GM18867 (cell line): ENCODE measurements around the gene ATG10.
"Not testable (repeated sequence)": the region's sequence is repeated elsewhere in the genome, so short reads cannot be mapped to it uniquely, and the experiment has no call there.

ENCODE experiments used
- ATAC-seq: cut with Tn5 transposase; IDR thresholded peaks from one replicate; pipeline ENCODE4 v1.9.1; 2021; ENCODE audit warnings: mild to moderate bottlenecking, moderate library complexity; ENCODE audit not compliant: unreplicated experiment

The ATG10 gene

DNA sequence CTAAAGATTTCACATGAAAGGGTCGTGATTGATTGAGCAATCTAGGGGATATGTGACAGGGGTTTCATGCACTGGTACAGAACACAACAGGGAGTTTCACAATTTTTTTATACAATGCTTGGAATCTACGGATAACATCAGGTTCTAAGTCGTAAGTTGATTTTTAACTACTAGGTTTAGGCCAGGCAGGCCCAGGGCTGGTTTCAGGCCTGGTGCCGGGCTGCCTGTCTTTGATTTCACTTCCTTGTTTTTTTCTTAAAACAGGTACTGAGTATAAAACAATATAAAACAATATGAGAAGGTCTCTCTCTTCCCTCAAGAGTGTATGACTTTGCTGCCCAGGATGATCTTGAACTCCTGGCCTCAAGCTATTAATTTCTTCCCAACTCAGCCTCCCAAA lies 301.6 kb downstream of the ATG10 start:
- not testable (repeated sequence) for ATAC-seq

- ATAC-seq = no peak
Measured at GRCh38 chr5:82274343-82275211, 302.8 kb downstream of the ATG10 start.

DNA sequence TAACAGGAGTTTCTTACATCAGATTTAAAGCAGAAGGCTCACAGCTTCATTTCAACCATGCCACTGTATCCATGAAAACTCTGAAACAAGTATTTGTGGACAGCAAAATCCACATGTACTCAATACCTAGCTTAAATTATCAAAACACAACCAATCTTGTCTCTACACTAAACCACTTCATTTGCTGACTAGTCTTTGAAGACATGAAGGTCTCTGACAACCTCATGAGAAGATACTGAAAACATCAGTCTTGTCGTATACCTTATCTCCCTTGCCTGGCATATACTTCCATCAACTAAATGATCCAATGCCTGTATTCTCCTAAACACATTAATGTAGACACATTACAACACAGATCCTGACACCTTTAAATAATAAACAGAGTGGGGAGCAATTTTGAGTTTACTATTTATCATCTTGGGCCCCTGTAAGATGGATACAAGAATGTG lies 303.4 kb downstream of the ATG10 start:
- ATAC-seq = no peak

- no peak for ATAC-seq
Measured at GRCh38 chr5:82276800-82277612, 305.2 kb downstream of the ATG10 start.

DNA sequence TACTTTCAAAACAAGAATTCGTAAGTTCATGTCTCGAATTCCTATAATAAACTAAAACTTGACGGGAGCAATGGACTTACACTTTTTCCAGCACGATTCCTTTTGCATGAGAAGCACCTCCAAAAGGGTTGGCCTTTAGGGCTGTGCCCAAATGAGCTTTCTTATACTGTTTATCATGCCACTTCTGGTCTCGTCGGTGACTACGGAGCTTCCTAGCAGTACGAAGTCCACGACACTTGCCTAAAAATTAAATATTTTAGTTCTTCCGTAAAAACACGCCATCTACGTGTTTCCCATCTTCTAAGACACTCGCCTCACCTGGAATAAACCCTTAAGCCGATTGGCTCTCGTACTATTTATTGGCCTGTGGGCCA lies 305.8 kb downstream of the ATG10 start:
- ATAC-seq = no peak

DNA sequence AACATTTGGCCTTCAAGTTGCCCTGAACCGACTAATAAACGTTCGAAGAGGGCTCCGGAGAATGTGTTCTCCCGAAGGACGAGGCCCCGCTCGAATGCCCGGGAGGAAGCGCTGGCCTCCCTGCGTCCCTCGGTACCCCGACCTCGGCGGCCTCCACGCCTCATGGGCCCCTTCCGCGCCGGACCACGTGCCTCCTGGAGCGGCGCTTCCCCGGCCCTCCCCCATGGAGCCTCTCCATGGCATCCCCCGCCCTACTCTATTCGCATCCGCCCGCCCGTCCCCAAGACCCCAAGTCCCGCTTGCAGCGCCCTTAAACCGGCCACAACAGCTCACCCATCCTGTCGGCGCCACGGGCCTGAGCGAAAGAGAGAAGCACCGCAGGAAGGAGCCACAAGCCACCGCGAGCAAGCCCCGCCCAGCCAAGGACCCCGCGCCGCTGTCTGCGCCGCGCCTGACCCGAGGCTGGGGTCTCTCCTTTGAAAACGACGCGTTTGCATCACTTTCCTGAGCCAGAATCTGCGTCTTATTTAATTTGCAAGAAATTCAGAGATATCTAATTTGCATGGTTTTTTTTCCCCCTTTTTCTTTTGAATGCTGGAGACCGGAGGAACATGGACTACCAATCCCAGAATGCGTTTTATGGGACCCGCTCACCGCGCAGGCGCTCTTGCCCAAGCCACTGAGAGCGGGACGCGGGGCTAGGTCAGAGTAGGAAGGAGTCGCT lies 306.3 kb downstream of the ATG10 start, which contains the start of gene RPS23:
Gene RPS23 (minus strand): TSS at position 368 of the 724 bp plus-strand sequence. CDS start 31 bp downstream, at position 337.
- peak; percentile 94 for ATAC-seq

DNA sequence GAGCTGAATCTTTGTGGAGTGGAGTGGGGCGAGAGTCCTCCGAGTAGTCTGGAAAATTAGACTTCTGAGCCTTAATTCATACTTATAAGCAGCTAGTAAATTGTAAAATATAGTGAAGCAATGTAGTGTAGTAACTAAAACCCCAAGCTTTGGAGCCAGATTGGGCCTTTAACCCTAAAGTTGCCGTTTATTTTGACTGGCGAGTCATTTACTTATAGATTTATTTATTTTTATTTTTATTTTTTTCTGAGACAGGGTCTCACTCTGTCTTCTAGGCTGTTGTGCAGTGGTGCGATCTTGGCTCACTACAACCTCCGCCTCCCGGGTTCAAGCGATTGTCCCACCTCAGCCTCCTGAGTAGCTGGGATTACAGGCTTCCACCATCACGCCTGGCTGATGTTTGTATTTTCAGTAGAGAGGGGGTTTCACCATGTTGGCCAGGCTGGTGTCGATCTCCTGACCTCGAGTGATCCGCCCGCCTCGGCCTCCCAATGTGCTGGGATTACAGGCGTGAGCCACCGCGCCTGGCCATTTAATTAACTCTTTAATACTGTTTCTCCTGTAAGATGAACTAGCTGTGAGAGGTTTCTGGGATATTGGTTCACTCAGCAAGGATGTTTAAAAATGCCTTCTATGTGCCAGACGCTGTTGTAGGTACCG lies 307.0 kb downstream of the ATG10 start:
- ATAC-seq = no peak

DNA sequence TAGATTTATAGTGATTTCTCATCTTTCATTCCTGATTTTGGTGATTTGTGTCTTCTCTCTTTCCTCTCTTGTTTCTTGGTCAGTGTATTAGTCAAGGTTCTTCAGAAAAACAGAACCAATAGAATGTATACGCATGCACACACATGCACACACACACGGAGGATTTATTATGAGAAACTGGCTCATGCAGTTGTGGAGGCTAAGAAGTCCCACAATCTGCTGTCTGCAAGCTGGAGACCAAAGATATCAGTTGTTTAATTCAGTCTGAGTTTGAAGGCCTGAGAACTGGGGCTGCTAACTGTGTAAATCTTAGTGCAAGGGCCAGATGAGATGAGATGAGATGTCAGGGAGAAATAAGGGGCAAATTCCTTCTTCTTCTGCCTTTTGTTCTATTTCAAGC lies 312.1 kb downstream of the ATG10 start:
- no peak for ATAC-seq

- no peak for ATAC-seq
Measured at GRCh38 chr5:82285206-82285605, 313.4 kb downstream of the ATG10 start.

DNA sequence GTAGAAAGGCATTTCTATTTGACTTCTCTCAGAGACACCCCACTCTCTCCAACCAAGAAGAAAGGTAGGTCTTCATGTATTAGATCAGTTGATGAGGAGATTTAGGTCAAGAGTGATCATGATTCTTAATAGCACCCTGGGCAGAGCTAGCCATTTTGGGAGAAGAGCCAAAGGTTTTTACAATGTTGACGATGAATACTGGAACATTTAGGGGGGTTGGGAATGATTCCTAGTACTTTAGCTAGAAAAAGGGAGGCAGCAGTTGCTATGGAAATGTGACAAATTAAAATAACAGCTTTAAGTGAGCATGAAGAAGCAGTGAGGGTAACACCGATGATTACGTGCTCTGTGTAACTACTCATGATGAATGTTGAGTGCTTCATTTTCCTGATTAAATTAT lies 315.8 kb downstream of the ATG10 start:
- ATAC-seq = no peak

GRCh38 chr5:82290005-82290404 lies 318.2 kb downstream of the ATG10 start:
- no peak for ATAC-seq

GRCh38 chr5:82290908-82291307 lies 319.1 kb downstream of the ATG10 start:
- ATAC-seq = no peak

GRCh38 chr5:82291420-82291819 lies 319.6 kb downstream of the ATG10 start:
- ATAC-seq = no peak

- no peak for ATAC-seq
Measured at GRCh38 chr5:82295144-82295543, 323.3 kb downstream of the ATG10 start.

GRCh38 chr5:82295959-82296531 lies 324.2 kb downstream of the ATG10 start:
- no peak for ATAC-seq

DNA sequence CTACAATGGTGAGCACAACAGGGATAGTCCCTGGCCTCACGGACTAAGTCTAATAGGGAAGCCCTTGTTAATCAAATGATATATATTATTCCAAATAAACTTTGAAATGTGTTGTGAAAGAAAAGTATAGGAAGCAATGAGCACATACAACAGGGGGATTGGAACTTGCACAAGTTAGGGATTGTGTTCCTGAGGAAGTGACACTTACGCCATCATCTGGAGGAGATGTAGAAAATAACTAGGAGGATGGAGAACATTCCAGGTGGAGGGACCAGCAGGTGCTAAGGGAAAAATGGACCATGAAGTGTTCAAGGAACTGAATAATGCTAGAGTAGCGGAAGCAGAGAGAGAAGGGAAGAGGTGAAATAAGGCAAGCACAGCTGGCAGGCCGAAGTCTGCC lies 325.1 kb downstream of the ATG10 start:
- no peak for ATAC-seq

DNA sequence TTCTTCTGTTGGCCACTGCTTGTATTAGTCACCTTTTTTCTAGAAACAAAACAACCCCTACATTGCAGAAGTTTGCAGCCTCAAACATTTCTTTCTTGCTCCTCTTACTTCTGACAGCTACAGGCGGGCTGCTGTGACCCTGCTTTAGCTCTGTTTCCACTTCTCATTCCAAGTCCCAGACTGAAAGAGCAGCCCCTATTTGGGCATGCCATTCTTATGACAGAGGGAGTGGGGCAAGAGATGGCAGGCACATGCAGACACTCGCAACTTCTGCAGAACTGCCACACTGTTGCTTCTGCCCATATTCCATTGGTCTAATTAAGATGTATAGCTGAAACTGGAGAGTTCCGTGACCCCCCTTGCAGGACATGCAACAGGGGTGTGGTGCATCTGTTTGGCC lies 325.9 kb downstream of the ATG10 start:
- no peak for ATAC-seq

DNA sequence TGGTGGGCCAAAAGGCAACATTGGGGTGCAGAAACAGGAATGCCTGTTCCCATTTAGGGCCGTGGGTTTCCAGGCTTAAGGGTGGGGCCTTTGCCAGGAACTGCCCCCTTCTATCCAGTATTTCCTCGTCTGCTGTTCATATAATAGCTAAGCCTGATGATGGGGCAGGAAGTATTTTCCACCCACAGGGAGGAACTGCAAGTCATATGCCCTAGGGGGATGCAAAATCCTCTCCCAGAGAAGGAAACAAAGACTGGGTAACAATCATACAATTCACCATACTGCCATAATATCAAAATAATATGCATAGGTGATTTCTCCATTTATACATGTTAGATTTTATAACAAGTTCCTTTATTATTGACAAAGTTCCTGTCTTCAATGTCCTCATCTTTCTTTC lies 326.8 kb downstream of the ATG10 start:
- no peak for ATAC-seq

DNA sequence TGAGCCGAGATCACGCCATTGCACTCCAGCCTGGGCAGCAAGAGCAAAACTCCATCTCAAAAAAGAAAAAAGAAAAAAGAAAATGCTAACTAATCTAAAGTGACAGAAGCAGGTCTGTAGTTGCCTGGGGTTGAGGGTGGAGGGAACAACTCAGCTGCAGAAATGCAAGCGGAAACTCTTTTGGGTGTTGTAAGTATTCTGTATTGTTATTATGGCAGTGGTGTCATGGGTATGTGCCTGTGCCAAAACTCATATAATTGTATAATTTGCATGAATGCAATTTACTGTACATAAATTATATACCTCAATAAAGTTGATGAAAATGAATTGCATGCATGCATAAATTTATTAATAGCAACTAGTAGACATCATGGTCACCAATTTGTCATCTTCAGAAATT lies 329.4 kb downstream of the ATG10 start:
- no peak for ATAC-seq
